Ishikawa (cell line): ENCODE data around the gene MBD3.

ENCODE experiments used
- CEBPB ChIP-seq: IDR thresholded peaks from 2 replicates; pipeline ENCODE4 v1.6.1; 2012
- CREB1 ChIP-seq: IDR thresholded peaks from 2 replicates; pipeline ENCODE4 v1.6.1; 2012; ENCODE audit warnings: low read depth
- EGR1 ChIP-seq: IDR thresholded peaks from 2 replicates; pipeline ENCODE4 v1.6.1; 2012
- EP300 ChIP-seq: IDR thresholded peaks from 2 replicates; pipeline ENCODE4 v1.6.1; 2012; ENCODE audit warnings: borderline replicate concordance
- FOXM1 ChIP-seq: IDR thresholded peaks from 2 replicates; pipeline ENCODE4 v1.6.1; 2012; ENCODE audit warnings: low read depth, borderline replicate concordance
- NFIC ChIP-seq: IDR thresholded peaks from 2 replicates; pipeline ENCODE4 v1.6.1; 2012
- RAD21 ChIP-seq: IDR thresholded peaks from 2 replicates; pipeline ENCODE4 v1.6.1; 2012; ENCODE audit warnings: low read depth
- TAF1 ChIP-seq: IDR thresholded peaks from 2 replicates; pipeline ENCODE4 v1.6.1; 2012; ENCODE audit warnings: low read depth, mild to moderate bottlenecking
- TCF12 ChIP-seq: IDR thresholded peaks from 2 replicates; pipeline ENCODE4 v1.6.1; 2012; ENCODE audit warnings: low read depth
- TEAD4 ChIP-seq: IDR thresholded peaks from 2 replicates; pipeline ENCODE4 v1.6.1; 2012
- YY1 ChIP-seq: IDR thresholded peaks from 2 replicates; pipeline ENCODE4 v1.6.1; 2012; ENCODE audit warnings: low read depth
- ZBTB7A ChIP-seq: IDR thresholded peaks from 2 replicates; pipeline ENCODE4 v1.6.1; 2012; ENCODE audit warnings: low read depth
- TF ChIP-seq, protein P1 (sequence below): IDR thresholded peaks from 2 replicates; pipeline ENCODE4 v1.6.1; 2012; ENCODE audit warnings: low read depth, mild to moderate bottlenecking
- TF ChIP-seq, protein P2 (sequence below): IDR thresholded peaks from 2 replicates; pipeline ENCODE4 v1.6.1; 2012
- TF ChIP-seq, protein P3 (sequence below): IDR thresholded peaks from 2 replicates; pipeline ENCODE4 v1.6.1; 2012

MBD3 gene

DNA sequence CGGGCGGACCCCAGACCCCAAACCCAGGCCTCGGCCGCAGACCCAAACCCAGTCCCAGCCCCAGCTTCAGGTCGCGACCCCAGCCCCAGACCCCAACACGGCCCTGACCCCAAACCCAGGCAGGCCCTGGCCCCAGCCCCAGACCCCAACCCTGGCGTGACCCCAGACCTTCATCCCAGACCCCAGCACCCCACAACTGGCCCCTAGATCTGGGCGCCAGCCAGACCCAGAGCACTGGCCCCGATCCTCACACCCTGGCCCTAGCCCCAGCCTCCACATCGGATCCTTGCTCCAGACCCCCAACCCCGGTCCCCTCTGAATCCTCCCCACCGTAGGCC lies 7.5 kb downstream of the MBD3 start:
- TF ChIP-seq ZBTB7A = no peak
- no peak for TF ChIP-seq FOXM1

DNA sequence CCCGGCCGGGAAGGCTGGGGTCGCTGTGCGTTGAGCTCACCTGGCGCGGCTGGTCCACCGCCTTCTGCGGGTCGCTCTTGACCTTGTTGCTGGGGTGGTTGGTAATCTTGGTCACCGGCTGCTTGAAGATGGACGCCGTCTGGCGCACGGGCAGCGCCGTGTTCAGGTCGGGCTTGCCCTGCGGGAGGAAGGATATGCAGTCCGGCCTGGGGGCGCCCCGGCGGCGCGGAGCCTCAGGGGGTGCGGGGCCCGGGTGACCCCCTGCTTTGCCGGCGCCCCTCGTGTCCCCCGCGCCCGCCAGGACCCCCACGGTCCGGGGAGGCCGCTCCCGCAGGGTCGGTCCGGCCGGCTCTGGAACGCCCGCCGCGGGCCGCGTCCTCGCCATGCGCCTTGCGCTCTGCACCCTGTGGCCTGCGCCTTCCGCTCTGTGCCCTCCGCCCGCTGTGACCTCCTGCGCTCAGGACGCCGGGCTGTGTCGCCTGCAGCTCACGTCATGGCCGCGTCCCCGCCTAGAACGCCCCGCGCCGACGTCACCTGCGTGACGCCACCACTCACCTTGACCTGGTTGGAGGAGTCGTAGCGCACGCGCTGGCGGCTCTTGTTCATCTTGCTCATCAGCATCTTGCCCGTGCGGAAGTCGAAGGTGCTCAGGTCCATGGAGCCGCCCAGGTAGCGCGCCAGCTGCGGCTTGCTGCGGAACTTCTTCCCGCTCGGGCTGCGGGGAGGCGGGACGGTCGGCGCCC lies 8.0 kb downstream of the MBD3 start:
- no peak for TF ChIP-seq TEAD4
- no peak for TF ChIP-seq EP300
- TF ChIP-seq YY1 = no peak
- TF ChIP-seq, protein P1, sequence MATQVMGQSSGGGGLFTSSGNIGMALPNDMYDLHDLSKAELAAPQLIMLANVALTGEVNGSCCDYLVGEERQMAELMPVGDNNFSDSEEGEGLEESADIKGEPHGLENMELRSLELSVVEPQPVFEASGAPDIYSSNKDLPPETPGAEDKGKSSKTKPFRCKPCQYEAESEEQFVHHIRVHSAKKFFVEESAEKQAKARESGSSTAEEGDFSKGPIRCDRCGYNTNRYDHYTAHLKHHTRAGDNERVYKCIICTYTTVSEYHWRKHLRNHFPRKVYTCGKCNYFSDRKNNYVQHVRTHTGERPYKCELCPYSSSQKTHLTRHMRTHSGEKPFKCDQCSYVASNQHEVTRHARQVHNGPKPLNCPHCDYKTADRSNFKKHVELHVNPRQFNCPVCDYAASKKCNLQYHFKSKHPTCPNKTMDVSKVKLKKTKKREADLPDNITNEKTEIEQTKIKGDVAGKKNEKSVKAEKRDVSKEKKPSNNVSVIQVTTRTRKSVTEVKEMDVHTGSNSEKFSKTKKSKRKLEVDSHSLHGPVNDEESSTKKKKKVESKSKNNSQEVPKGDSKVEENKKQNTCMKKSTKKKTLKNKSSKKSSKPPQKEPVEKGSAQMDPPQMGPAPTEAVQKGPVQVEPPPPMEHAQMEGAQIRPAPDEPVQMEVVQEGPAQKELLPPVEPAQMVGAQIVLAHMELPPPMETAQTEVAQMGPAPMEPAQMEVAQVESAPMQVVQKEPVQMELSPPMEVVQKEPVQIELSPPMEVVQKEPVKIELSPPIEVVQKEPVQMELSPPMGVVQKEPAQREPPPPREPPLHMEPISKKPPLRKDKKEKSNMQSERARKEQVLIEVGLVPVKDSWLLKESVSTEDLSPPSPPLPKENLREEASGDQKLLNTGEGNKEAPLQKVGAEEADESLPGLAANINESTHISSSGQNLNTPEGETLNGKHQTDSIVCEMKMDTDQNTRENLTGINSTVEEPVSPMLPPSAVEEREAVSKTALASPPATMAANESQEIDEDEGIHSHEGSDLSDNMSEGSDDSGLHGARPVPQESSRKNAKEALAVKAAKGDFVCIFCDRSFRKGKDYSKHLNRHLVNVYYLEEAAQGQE = no peak
- TF ChIP-seq, protein P2, sequence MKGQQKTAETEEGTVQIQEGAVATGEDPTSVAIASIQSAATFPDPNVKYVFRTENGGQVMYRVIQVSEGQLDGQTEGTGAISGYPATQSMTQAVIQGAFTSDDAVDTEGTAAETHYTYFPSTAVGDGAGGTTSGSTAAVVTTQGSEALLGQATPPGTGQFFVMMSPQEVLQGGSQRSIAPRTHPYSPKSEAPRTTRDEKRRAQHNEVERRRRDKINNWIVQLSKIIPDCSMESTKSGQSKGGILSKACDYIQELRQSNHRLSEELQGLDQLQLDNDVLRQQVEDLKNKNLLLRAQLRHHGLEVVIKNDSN = no peak
- no peak for TF ChIP-seq CEBPB
- TF ChIP-seq FOXM1 = no peak
- TF ChIP-seq, protein P3, sequence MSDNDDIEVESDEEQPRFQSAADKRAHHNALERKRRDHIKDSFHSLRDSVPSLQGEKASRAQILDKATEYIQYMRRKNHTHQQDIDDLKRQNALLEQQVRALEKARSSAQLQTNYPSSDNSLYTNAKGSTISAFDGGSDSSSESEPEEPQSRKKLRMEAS = no peak
- no peak for TF ChIP-seq TCF12
- no peak for TF ChIP-seq RAD21
- TF ChIP-seq EGR1 = no peak
- TF ChIP-seq ZBTB7A = no peak
- no peak for TF ChIP-seq NFIC
- no peak for TF ChIP-seq TAF1
- no peak for TF ChIP-seq CREB1

DNA sequence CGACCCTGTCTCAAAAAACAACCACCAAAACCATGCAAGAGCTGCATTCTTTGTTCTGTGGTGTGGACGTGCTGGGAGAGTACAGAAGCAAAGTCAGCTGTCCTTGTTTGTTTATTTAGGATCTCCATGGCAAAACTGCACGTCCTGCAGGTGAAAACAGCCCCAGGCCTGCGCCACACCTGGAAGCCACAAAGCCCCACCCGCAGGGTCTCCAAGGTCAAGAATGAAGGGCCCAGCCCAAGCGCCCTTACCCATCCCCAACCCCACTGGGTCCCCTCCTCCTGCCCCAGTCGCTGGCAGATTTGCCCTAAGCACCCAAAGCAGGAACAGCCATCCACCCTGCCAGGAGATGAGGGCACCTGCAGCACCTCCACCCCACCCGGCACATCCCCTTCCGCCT lies 10.5 kb downstream of the MBD3 start:
- TF ChIP-seq ZBTB7A (no peak), NFIC (no peak), TAF1 (no peak), RAD21 (no peak), EP300 (no peak), CEBPB (no peak), FOXM1 (no peak), TEAD4 (no peak), EGR1 (no peak), CREB1 (no peak)
- TF ChIP-seq, protein P3 = no peak
- TF ChIP-seq, protein P2 = no peak
- TF ChIP-seq, protein P1 = no peak

DNA sequence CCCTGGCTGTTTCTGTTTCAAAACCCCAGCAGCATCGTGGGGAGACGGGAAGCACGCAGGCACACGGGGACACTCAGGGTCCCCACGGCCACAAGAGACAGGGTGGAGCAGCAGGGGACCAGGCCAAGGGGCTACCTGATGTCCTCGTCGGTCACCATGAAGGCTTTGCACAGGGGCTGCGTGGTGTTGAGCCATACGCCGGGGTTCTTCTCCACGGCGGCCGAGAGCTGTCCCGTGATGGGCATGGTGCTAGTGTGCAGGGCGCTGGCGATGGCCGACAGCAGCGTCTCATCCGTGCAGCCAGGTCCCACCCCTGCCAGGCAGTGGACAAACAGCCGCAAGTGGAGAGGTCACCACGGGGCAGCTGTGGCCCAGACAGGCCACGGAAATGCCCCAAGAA lies 11.7 kb downstream of the MBD3 start:
- TF ChIP-seq CEBPB (no peak), TAF1 (no peak), TCF12 (no peak), FOXM1 (no peak), YY1 (no peak), RAD21 (no peak), NFIC (no peak), ZBTB7A (no peak), CREB1 (no peak), EP300 (no peak), TEAD4 (no peak), EGR1 (no peak)
- TF ChIP-seq, protein P2 = no peak
- TF ChIP-seq, protein P1 = no peak
- TF ChIP-seq, protein P3 = no peak
